Measurements from ENCODE around the gene SUSD2. TPM values are rescaled to one million over a fixed set of nuclear protein-coding genes. Genes with fewer than 3 reads are reported as not detected.

Gene SUSD2
- total and polyA plus RNA-seq, 9 of the 15 experiments (the other 6 are each of a cell fraction or from before 2014, with no cell fraction given), result 0.01 to 0.16 (median 0.04) TPM; not detected in 4

- no peak for TF ChIP-seq SMC3 (conservative IDR thresholded peaks at IDR 0.05; ENCODE audit: insufficient read depth, low read depth, low read length)
- TF ChIP-seq TAF1 (IDR thresholded peaks at IDR 0.05; ENCODE audit: control insufficient read depth, extremely low read depth, insufficient read depth, low read length, severe bottlenecking), result no peak
- TF ChIP-seq HSF4 (CRISPR knock-in tag; IDR thresholded peaks at IDR 0.05; ENCODE audit: borderline replicate concordance), result no peak
- TF ChIP-seq USF2 (CRISPR knock-in tag; IDR thresholded peaks at IDR 0.05), result no peak
Observed at GRCh38 chr22:24178021-24178431, 3.3 kb upstream of the SUSD2 start (continued).

- 85% methylated on average over 10 of the region's 21 CpGs for WGBS (ENCODE audit: insufficient coverage, low coverage, missing lambda C conversion rate)
- no peak overlapping the region for H3K4me3 ChIP-seq
- intact Hi-C loops (cut with micrococcal nuclease), result no loop called here
- no peak overlapping the region; a peak in 1 of 4 replicates for H3K9ac ChIP-seq (ENCODE audit: insufficient read depth in 1 of 2, low read depth in 2 of 2, low read length in 2 of 2)
- ATAC-seq (0 out of 3 replicates have a peak, but pooled peaks have one; percentile 25), FAIRE-seq (no peak), DNase-seq (ENCODE audit: extremely low read depth in 1 of 4, low spot score in 3 of 4) (no peak)
- peaks cover 13% of the 10 kb centered on the region; the same call in 1 of the 2 replicates for H4K20me1 ChIP-seq (replicated peaks; ENCODE audit: control insufficient read depth, insufficient read depth, low read length)
- ChIA-PET CTCF (ENCODE audit: low intra/inter-chr PET ratio) (interaction anchor here (0.6 kb wide), 1 partner anchor 47 kb away, joined by 3 read pairs; no protein-coding TSS in a partner anchor), POLR2A (interaction anchor here (0.6 kb wide), 1 partner anchor 24 kb away, joined by 3 read pairs; no protein-coding TSS in a partner anchor)
- in situ Hi-C loops (cut with MboI), result loop anchor here (10.0 kb wide), 1 partner anchor 224 kb away; no protein-coding TSS in a partner anchor
- H2AFZ ChIP-seq (ENCODE audit: low read depth, low read length), result no peak overlapping the region
- TF ChIP-seq TOE1 (IDR thresholded peaks at IDR 0.05; ENCODE audit: borderline replicate concordance), result no peak
- TF ChIP-seq TOE1 (CRISPR knock-in tag; IDR thresholded peaks at IDR 0.05; ENCODE audit: borderline replicate concordance, low read depth), result no peak
- peak in 2 of 3 experiments; percentile 33 to 48; a peak in 3 of 6 replicates for TF ChIP-seq CTCF (IDR thresholded peaks at IDR 0.05 in 2 of 3, conservative IDR thresholded peaks at IDR 0.05 in 1 of 3; ENCODE audit: insufficient read depth in 2 of 3, low read depth in 1 of 3, low read length in 3 of 3)
- TF ChIP-seq MCM5 (IDR thresholded peaks at IDR 0.05; ENCODE audit: low read depth), result no peak
- H3K4me1 ChIP-seq (replicated peaks in 1 of 2; ENCODE audit: control insufficient read depth in 2 of 2, insufficient read depth in 2 of 2, low read length in 2 of 2), result peaks cover 0 to 33% of the 10 kb centered on the region in 2 experiments; a peak in 2 of 5 replicates
- H3K4me2 ChIP-seq (ENCODE audit: insufficient read depth, low read length), result no peak overlapping the region
- no peaks in the 10 kb centered on the region for H3K9me3 ChIP-seq (replicated peaks; ENCODE audit: control insufficient read depth, insufficient read depth, low read depth, low read length)
- no peak overlapping the region for H3K27ac ChIP-seq (ENCODE audit: extremely low read depth, low read depth, low read length)
- H3K36me3 ChIP-seq (ENCODE audit: control insufficient read depth, insufficient read depth, low read length), result peaks cover 21% of the 10 kb centered on the region; the same call in 1 of the 3 replicates
- BruUV-seq (replicated peaks), result no TSS peak
- H3K27me3 ChIP-seq (ENCODE audit: control insufficient read depth in 2 of 2, insufficient read depth in 2 of 2, low read length in 2 of 2), result peaks cover 2 to 6% of the 10 kb centered on the region in 2 experiments; a peak in 1 of 5 replicates
- no peaks in the 10 kb centered on the region for H3K9me1 ChIP-seq (ENCODE audit: control insufficient read depth, insufficient read depth, low read length)
- H3K79me2 ChIP-seq (ENCODE audit: control insufficient read depth, insufficient read depth, low read length), result no peaks in the 10 kb centered on the region
Observed at GRCh38 chr22:24178502-24179440, 2.5 kb upstream of the SUSD2 start.
